ENCODE results near the gene CALML6. TPM values are rescaled to one million over a fixed set of nuclear protein-coding genes. Genes with fewer than 3 reads are reported as not detected.

CALML6 gene
- total RNA-seq, 3 donors from 2014 or later, result 0.33 to 1.2 TPM; not detected in 1

DNA sequence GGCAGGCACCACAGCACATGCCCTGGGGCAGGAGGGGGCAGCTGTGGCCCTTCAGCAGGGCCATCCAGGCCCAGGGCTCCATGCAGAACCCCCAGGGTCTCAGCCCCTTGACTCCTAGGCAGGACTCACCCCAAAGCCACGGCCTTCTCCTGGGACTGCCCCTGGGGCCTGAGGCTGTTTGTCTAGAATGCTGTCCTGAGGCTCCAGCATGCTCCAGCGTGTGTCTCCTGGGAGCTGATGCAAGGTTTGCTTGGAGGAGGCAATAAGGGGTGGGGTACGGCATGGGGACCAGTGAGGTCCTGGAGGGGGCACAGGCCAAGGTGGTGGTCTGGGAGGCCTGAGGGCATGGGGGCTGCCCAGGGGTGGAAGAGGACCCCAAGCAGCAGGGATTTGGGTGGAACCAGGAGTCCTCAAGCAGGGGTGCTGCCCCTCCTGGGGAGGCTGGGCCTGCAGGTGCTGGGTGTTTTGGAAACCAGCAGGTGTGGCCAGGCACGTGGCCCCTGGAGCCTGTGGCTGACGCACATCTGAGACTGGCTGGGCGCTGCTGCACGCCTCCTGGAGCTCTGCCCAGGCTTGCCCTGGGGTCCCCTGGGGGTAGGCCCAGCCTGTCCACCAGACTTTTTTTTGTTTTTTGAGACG is 7.8 kb upstream of the CALML6 start:
- intact Hi-C loops (cut with DNase I; ENCODE audit: low total_unique reads), result loop anchor here (5.0 kb wide), 1 partner anchor 145 kb away; no protein-coding TSS in a partner anchor
- H3K4me3 ChIP-seq, result no peak overlapping the region
- no peaks in the 10 kb centered on the region for H3K27me3 ChIP-seq
- DNase-seq (ENCODE audit: low spot score in 2 of 2), result peak in 1 of 2 donors; percentile 46
- H3K36me3 ChIP-seq, result no peaks in the 10 kb centered on the region
- TF ChIP-seq CTCF (IDR thresholded peaks at IDR 0.05) (no peak), POLR2AphosphoS5 (IDR thresholded peaks at IDR 0.05) (no peak), POLR2A (IDR thresholded peaks at IDR 0.05) (no peak)
- H3K27ac ChIP-seq, result no peak overlapping the region
- H3K9me3 ChIP-seq, result no peaks in the 10 kb centered on the region
- peaks cover 6 to 7% of the 10 kb centered on the region in 2 donors for H3K4me1 ChIP-seq

GRCh38 chr1:1908506-1908791 is 6.6 kb upstream of the CALML6 start:
- peak overlapping the region; percentile 59 to 94 (median 76) for H3K4me3 ChIP-seq
- H3K36me3 ChIP-seq, result no peaks in the 10 kb centered on the region
- no peak for DNase-seq (ENCODE audit: low spot score in 2 of 2)
- H3K27ac ChIP-seq, result peak overlapping the region; percentile 93
- no peaks in the 10 kb centered on the region for H3K27me3 ChIP-seq
- no peak for TF ChIP-seq POLR2AphosphoS5 (IDR thresholded peaks at IDR 0.05)
- no peak for TF ChIP-seq POLR2A (IDR thresholded peaks at IDR 0.05)
- TF ChIP-seq CTCF (IDR thresholded peaks at IDR 0.05), result no peak
- intact Hi-C loops (cut with DNase I; ENCODE audit: low total_unique reads), result loop anchor here (5.0 kb wide), 1 partner anchor 146 kb away; no protein-coding TSS in a partner anchor
- H3K9me3 ChIP-seq, result no peaks in the 10 kb centered on the region
- H3K4me1 ChIP-seq, result peaks cover 6 to 7% of the 10 kb centered on the region in 2 donors

DNA sequence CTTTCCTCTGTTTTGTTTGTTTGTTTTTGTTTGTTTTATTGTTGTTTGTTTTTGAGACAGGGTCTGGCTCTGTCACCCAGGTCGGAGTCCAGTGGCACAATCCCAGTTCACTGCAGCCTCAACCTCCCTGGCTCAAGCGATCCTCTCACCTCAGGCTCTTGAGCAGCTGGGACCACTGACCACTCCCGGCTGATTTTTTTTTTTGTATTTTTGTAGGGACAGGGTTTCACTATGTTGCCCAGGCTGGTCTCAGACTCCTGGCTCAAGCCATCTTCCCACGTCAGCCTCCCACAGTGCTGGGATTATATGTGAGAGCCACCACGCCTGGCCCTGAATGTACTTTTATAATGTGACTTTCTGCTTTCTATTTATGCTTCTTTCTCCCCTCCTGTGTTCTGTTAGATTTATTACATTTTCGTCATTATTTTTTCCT is 5.0 kb upstream of the CALML6 start:
- peak overlapping the region; percentile 93 for H3K27ac ChIP-seq
- peaks cover 6 to 7% of the 10 kb centered on the region in 2 donors for H3K4me1 ChIP-seq
- intact Hi-C loops (cut with DNase I; ENCODE audit: low total_unique reads), result no loop called here
- peak overlapping the region; percentile 59 to 94 (median 76) for H3K4me3 ChIP-seq
- no peaks in the 10 kb centered on the region for H3K36me3 ChIP-seq
- no peak for DNase-seq (ENCODE audit: low spot score in 2 of 2)
- no peaks in the 10 kb centered on the region for H3K9me3 ChIP-seq
- TF ChIP-seq CTCF (IDR thresholded peaks at IDR 0.05), result no peak
- TF ChIP-seq POLR2A (IDR thresholded peaks at IDR 0.05), result no peak
- no peak for TF ChIP-seq POLR2AphosphoS5 (IDR thresholded peaks at IDR 0.05)
- H3K27me3 ChIP-seq, result no peaks in the 10 kb centered on the region

DNA sequence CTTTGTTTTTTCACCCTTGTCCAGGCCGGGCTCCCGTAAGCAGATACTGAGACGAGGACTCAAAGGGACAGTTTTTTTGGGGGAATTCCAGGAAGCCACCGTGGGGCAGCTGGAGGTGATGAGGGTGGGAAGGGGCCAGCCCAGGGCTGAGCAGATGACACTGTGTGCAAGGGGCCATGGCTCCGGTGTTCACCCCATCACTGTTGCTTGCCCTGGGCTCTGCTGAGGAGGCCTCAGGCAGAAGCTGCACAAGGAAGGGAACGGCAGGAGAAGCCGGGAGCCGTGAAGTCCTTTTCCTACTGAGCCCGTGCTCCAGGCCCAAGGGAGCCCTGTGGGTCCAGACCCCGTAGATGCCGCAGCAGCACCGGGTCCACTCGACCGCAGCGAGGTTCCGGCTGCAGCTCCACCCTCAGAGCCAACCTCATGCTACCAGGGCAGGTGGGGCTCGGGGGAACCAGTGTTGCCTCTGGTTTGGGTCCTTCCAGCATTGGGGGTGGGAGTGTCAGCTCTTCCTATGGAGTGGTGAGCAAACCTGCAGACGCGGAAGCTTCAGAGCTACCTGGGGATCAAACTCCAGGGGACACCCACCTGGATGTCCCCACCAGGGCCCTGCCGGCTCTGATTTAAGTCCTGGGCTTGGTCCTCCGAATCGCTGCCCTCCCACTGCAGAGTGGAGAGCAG is 4.3 kb upstream of the CALML6 start:
- TF ChIP-seq CTCF (IDR thresholded peaks at IDR 0.05) (no peak), POLR2AphosphoS5 (IDR thresholded peaks at IDR 0.05) (no peak), POLR2A (IDR thresholded peaks at IDR 0.05) (no peak)
- Histone ChIP-seq H3K36me3 (no peaks in the 10 kb centered on the region), H3K27me3 (no peaks in the 10 kb centered on the region), H3K4me1 (peaks cover 6 to 7% of the 10 kb centered on the region in 2 donors), H3K9me3 (no peaks in the 10 kb centered on the region), H3K4me3 (no peak overlapping the region), H3K27ac (no peak overlapping the region)
- intact Hi-C loops (cut with DNase I; ENCODE audit: low total_unique reads), result no loop called here
- DNase-seq (ENCODE audit: low spot score in 2 of 2), result no peak

DNA sequence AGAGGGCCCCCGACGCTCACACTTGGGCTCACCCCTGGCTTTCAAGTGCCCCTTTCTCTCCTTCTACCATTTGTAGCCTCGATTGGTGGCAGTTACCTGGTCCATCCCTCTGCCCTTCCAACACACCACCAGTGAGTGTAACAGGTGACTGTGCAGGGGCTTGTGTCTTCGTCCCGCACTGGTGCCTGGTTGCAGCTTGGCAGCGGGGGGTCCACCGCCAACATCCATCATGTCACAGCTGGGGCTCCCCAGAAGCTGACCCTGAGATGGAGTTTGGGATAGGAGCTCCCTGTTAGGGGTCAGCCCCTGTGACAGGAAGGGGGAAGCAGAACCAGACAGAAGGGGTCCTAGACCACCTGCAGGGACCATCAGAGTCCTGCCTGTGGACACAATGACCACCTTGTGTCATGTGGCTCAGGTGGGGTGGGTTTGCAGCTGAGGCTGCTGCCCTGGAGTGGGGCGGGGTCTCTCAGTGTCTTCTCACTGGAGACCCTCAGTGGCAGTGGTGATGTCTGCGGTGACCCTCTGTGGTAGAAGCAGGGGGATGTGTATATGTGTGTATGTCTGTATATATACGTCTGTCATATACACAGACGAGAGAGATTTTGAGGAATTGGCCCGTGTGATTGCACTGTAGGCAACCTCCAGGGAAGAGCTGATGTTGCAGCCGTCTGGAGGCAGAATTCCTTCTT is 3.6 kb upstream of the CALML6 start:
- H3K27me3 ChIP-seq, result no peaks in the 10 kb centered on the region
- intact Hi-C loops (cut with DNase I; ENCODE audit: low total_unique reads), result no loop called here
- TF ChIP-seq POLR2AphosphoS5 (IDR thresholded peaks at IDR 0.05) (no peak), POLR2A (IDR thresholded peaks at IDR 0.05) (no peak), CTCF (IDR thresholded peaks at IDR 0.05) (no peak)

More for the DNA sequence above, 3.6 kb upstream of the CALML6 start:
- no peak for DNase-seq (ENCODE audit: low spot score in 2 of 2)
- Histone ChIP-seq H3K4me1 (peaks cover 6 to 7% of the 10 kb centered on the region in 2 donors), H3K27ac (no peak overlapping the region), H3K4me3 (no peak overlapping the region), H3K9me3 (no peaks in the 10 kb centered on the region), H3K36me3 (no peaks in the 10 kb centered on the region)

Data from breast epithelium (tissue), 4 donors.